H1 (cell line): Measurements from ENCODE around the gene SRRT. TPM values are rescaled to one million over a fixed set of nuclear protein-coding genes. Genes with fewer than 3 reads are reported as not detected.

Experiments used
- CTCF ChIA-PET: fragments of 300-600 bp; sonication (Branson Sonifier 250); formaldehyde crosslinking; loops from one replicate; lab custom pipeline; 2021; ENCODE audit not compliant: partially characterized antibody; lab: Charles Lee
- POLR2A ChIA-PET: fragments of 300-600 bp; sonication (Branson Sonifier 250); formaldehyde crosslinking; loops from one replicate; lab custom pipeline; 2021; ENCODE audit warnings: inconsistent platforms; ENCODE audit not compliant: partially characterized antibody; lab: Charles Lee
- DNase-seq, 2 experiments: peaks; one replicate each; pipeline versions ENCODE4 v3.0.0 to v3.0.0-alpha.2; 2010 to 2022; ENCODE audit warnings: low spot score in 2 of 2, low read depth in 1 of 2, mixed read lengths in 1 of 2
- FAIRE-seq: peaks from 2 replicates; lab custom pipeline; 2011; peaks lifted over from hg19 to GRCh38; lab: Jason Lieb, UNC
- H2AFZ ChIP-seq: 2 replicates; pipeline ENCODE4 v1.8.1; 2012; ENCODE audit warnings: low read length, inconsistent platforms
- H2AK5ac ChIP-seq: 2 replicates; pipeline ENCODE4 v1.6.1; 2013; ENCODE audit warnings: low read depth, low read length
- H2BK120ac ChIP-seq: replicated peaks from 2 replicates; pipeline ENCODE3; 2013; ENCODE audit warnings: low read depth, low read length, inconsistent platforms
- H2BK12ac ChIP-seq: 2 replicates; pipeline ENCODE4 v1.6.1; 2013; ENCODE audit warnings: low read depth, low read length
- H2BK15ac ChIP-seq: 2 replicates; pipeline ENCODE4 v1.6.1; 2013; ENCODE audit warnings: low read length
- H2BK20ac ChIP-seq: 2 replicates; pipeline ENCODE4 v1.6.1; 2013; ENCODE audit warnings: low read length
- H2BK5ac ChIP-seq: 2 replicates; pipeline ENCODE4 v1.6.1; 2013; ENCODE audit warnings: low read depth, low read length
- H3K14ac ChIP-seq: 2 replicates; pipeline ENCODE4 v1.6.1; 2013; ENCODE audit warnings: inconsistent platforms; ENCODE audit not compliant: insufficient read length
- H3K18ac ChIP-seq: 2 replicates; pipeline ENCODE4 v1.6.1; 2013; ENCODE audit warnings: low read length; ENCODE audit errors: extremely low read depth
- H3K23ac ChIP-seq: 2 replicates; pipeline ENCODE4 v1.6.1; 2013; ENCODE audit warnings: inconsistent platforms; ENCODE audit not compliant: insufficient read length
- H3K23me2 ChIP-seq: 2 replicates; pipeline ENCODE4 v1.6.1; 2013; ENCODE audit warnings: low read depth, low read length
- H3K27ac ChIP-seq: 2 replicates; pipeline ENCODE4 v1.6.1; 2011; ENCODE audit warnings: low read depth, low read length, inconsistent platforms
- H3K27me3 ChIP-seq, 4 experiments: replicated peaks in 1 of 4; 1 replicate in 1 of 4; 2 replicates in 3 of 4; pipeline versions ENCODE4 v1.6.1 to v1.8.1; 2011 to 2013; ENCODE audit warnings: low read length in 3 of 4, mild to moderate bottlenecking in 3 of 4, inconsistent platforms in 2 of 4, mixed read lengths in 2 of 4, moderate library complexity in 1 of 4; ENCODE audit not compliant: control insufficient read depth in 3 of 4, insufficient read depth in 3 of 4; ENCODE audit errors: extremely low read depth in 1 of 4
- H3K36me3 ChIP-seq, 4 experiments: 2 replicates each; pipeline versions ENCODE4 v1.6.1 to v1.8.1; 2011 to 2013; ENCODE audit warnings: mild to moderate bottlenecking in 4 of 4, low read length in 3 of 4, moderate library complexity in 2 of 4, control low read depth in 1 of 4, inconsistent platforms in 1 of 4; ENCODE audit not compliant: insufficient read depth in 4 of 4, control insufficient read depth in 2 of 4
- H3K4ac ChIP-seq: replicated peaks from 2 replicates; pipeline ENCODE3; 2013; ENCODE audit warnings: low read length, low read depth, mixed read lengths, inconsistent platforms; ENCODE audit not compliant: insufficient read length
- H3K4me1 ChIP-seq, 4 experiments: replicated peaks in 1 of 4; 1 replicate in 1 of 4; 2 replicates in 3 of 4; pipeline versions ENCODE4 v1.6.1 to v1.8.1; 2011 to 2013; ENCODE audit warnings: low read length in 3 of 4, inconsistent platforms in 2 of 4, mixed read lengths in 1 of 4; ENCODE audit not compliant: insufficient read depth in 4 of 4, control insufficient read depth in 3 of 4
- H3K4me2 ChIP-seq, 2 experiments: 2 replicates each; pipeline versions ENCODE4 v1.6.1 to v1.8.1; 2011 to 2013; ENCODE audit warnings: low read depth in 2 of 2, low read length in 2 of 2, control low read depth in 1 of 2, inconsistent platforms in 1 of 2, mild to moderate bottlenecking in 1 of 2; ENCODE audit not compliant: insufficient read depth in 1 of 2
- H3K4me3 ChIP-seq, 4 experiments: fragments of 200-600, 300-600 bp in 1 of 4; sonication (generic), shearing (Covaris generic), sonication (Bioruptor Twin) in 1 of 4; 2 replicates each; pipeline versions ENCODE4 v1.5.1 to v1.8.1; 2011 to 2016; ENCODE audit warnings: low read length in 4 of 4, low read depth in 3 of 4, control low read depth in 2 of 4, inconsistent platforms in 2 of 4, mild to moderate bottlenecking in 2 of 4, mixed read lengths in 1 of 4, moderate library complexity in 1 of 4; ENCODE audit not compliant: insufficient read depth in 2 of 4; ENCODE audit errors: extremely low read depth in 1 of 4
- H3K56ac ChIP-seq: replicated peaks from 2 replicates; pipeline ENCODE3; 2013; ENCODE audit warnings: low read depth, mild to moderate bottlenecking, mixed read lengths, low read length, inconsistent platforms; ENCODE audit not compliant: insufficient read length
- H3K79me1 ChIP-seq: 2 replicates; pipeline ENCODE4 v1.6.1; 2013; ENCODE audit warnings: low read depth, low read length, control low read depth
- H3K79me2 ChIP-seq, 2 experiments: 2 replicates each; pipeline versions ENCODE4 v1.6.1 to v1.8.1; 2012 to 2013; ENCODE audit warnings: low read length in 2 of 2, mild to moderate bottlenecking in 2 of 2, inconsistent platforms in 1 of 2; ENCODE audit not compliant: insufficient read depth in 2 of 2, control insufficient read depth in 1 of 2
- H3K9ac ChIP-seq, 4 experiments: replicated peaks in 1 of 4; 1 replicate in 1 of 4; 2 replicates in 3 of 4; pipeline versions ENCODE4 v1.6.1 to v1.8.1; 2011 to 2013; ENCODE audit warnings: low read depth in 3 of 4, low read length in 3 of 4, control low read depth in 2 of 4, mild to moderate bottlenecking in 2 of 4, moderate library complexity in 2 of 4, inconsistent platforms in 1 of 4; ENCODE audit errors: extremely low read depth in 1 of 4
- H3K9me3 ChIP-seq, 2 experiments: 2 replicates each; pipeline versions ENCODE4 v1.6.1 to v1.8.1; 2012 to 2013; ENCODE audit warnings: mild to moderate bottlenecking in 2 of 2, moderate library complexity in 2 of 2, control low read depth in 1 of 2, inconsistent platforms in 1 of 2, low read depth in 1 of 2, low read length in 1 of 2, mixed read lengths in 1 of 2; ENCODE audit not compliant: insufficient read depth in 2 of 2
- H4K20me1 ChIP-seq, 2 experiments: replicated peaks in 1 of 2; 2 replicates each; pipeline versions ENCODE3 to v1.8.1; 2011 to 2013; ENCODE audit warnings: inconsistent platforms in 2 of 2, low read length in 2 of 2, mild to moderate bottlenecking in 1 of 2; ENCODE audit not compliant: insufficient read depth in 2 of 2, control insufficient read depth in 1 of 2
- H4K5ac ChIP-seq: 2 replicates; pipeline ENCODE4 v1.6.1; 2013; ENCODE audit warnings: low read length, low read depth, mixed read lengths, inconsistent platforms; ENCODE audit not compliant: insufficient read length
- H4K8ac ChIP-seq: 2 replicates; pipeline ENCODE4 v1.8.0; 2013; ENCODE audit warnings: mild to moderate bottlenecking, moderate library complexity, low read length, inconsistent platforms; ENCODE audit not compliant: insufficient read depth; ENCODE audit errors: extremely low read depth
- H4K91ac ChIP-seq: replicated peaks from 2 replicates; pipeline ENCODE3; 2013; ENCODE audit warnings: low read length, mixed read lengths, inconsistent platforms; ENCODE audit not compliant: insufficient read length
- BACH1 ChIP-seq: IDR thresholded peaks from 2 replicates; pipeline ENCODE4 v1.6.1; 2012; ENCODE audit warnings: low read length, improper control_type of control experiment
- BRCA1 ChIP-seq: IDR thresholded peaks from 2 replicates; pipeline ENCODE4 v1.6.1; 2012; ENCODE audit warnings: low read depth, low read length, improper control_type of control experiment
- CEBPB ChIP-seq: IDR thresholded peaks from 2 replicates; pipeline ENCODE4 v1.6.1; 2012; ENCODE audit warnings: low read depth, low read length
- EP300 ChIP-seq, 2 experiments: IDR thresholded peaks; 1 replicate in 1 of 2; 2 replicates in 1 of 2; pipeline ENCODE4 v1.6.1; 2011 to 2012; ENCODE audit warnings: low read depth in 2 of 2, low read length in 2 of 2, mild to moderate bottlenecking in 2 of 2, borderline replicate concordance in 1 of 2, inconsistent platforms in 1 of 2, moderate library complexity in 1 of 2
- HDAC6 ChIP-seq: IDR thresholded peaks from one replicate; pipeline ENCODE4 v1.7.1; 2012; ENCODE audit warnings: low read depth, mild to moderate bottlenecking, inconsistent platforms, low read length, moderate library complexity
- JUND ChIP-seq: IDR thresholded peaks from 2 replicates; pipeline ENCODE4 v1.6.1; 2011; ENCODE audit warnings: mild to moderate bottlenecking, improper control_type of control experiment, low read length
- KDM5A ChIP-seq: fragments of 200-600 bp; IDR thresholded peaks from 2 replicates; pipeline ENCODE4 v1.7.1; 2012; ENCODE audit warnings: mild to moderate bottlenecking, low read length, inconsistent platforms, mixed read lengths
- MAX ChIP-seq: IDR thresholded peaks from 2 replicates; pipeline ENCODE4 v1.6.1; 2012; ENCODE audit warnings: inconsistent platforms
- SIRT6 ChIP-seq: IDR thresholded peaks from one replicate; pipeline ENCODE4 v1.7.1; 2012; ENCODE audit warnings: low read length, inconsistent platforms
- SIX5 ChIP-seq: IDR thresholded peaks from 2 replicates; pipeline ENCODE4 v1.6.1; 2011; ENCODE audit warnings: mild to moderate bottlenecking, low read depth, low read length
- SRF ChIP-seq: IDR thresholded peaks from 2 replicates; pipeline ENCODE4 v1.6.1; 2011; ENCODE audit warnings: mild to moderate bottlenecking, low read depth, low read length, moderate library complexity
- SUZ12 ChIP-seq: fragments of 200-600 bp; sonication (generic); IDR thresholded peaks from 2 replicates; pipeline ENCODE4 v1.6.1; 2012; ENCODE audit warnings: mild to moderate bottlenecking, inconsistent platforms, low read length, moderate library complexity, mixed read lengths
- ZNF274 ChIP-seq: IDR thresholded peaks from 2 replicates; pipeline ENCODE4 v1.7.0; 2012; ENCODE audit warnings: low read length, borderline replicate concordance; ENCODE audit errors: extremely low read depth
- WGBS, 2 experiments: shearing (Covaris generic) in 1 of 2; methylation state at CpG; one replicate each; pipeline versions ENCODE4 v1.1.6 to v1.1.7; 2013 to 2015; ENCODE audit warnings: low lambda C conversion rate in 2 of 2, mixed read lengths in 2 of 2, inconsistent platforms in 1 of 2, low coverage in 1 of 2, missing lambda C conversion rate in 1 of 2; ENCODE audit not compliant: insufficient replicate concordance in 2 of 2, insufficient coverage in 1 of 2, insufficient read length in 1 of 2; ENCODE audit errors: extremely low coverage in 1 of 2, missing lambda C conversion rate in 1 of 2; 5-methylcytosine and 5-hydroxymethylcytosine counted together
- polyA plus RNA-seq, 7 experiments: library from polyadenylated mRNA; depleted of rRNA in 3 of 7; stranded (reverse) in 5 of 7; unstranded in 2 of 7; fragments of >200 nt in 5 of 7; fragments of 200-250 nt in 2 of 7; gene quantifications; 1 replicate in 5 of 7; 2 replicates in 1 of 7; 4 replicates in 1 of 7; pipeline versions ENCODE4 v1.2.1 to v1.2.3, GENCODE V29; 2011 to 2013; ENCODE audit warnings: missing spikeins in 2 of 7, mixed read lengths in 2 of 7
- total RNA-seq: library from RNA; stranded (reverse); fragmentation: NEBNext Ultra II Directional; extraction: Animal tissue kit (Norgen Biotek cat#: 25700); gene quantifications from 2 replicates; pipeline ENCODE4 v1.2.1, GENCODE V29; 2021

SRRT gene
- total and polyA plus RNA-seq, 2 of the 8 experiments (the other 6 are each of a cell fraction or from before 2014, with no cell fraction given), result 66.7 to 237 TPM

- FAIRE-seq, result no peak
- no peak overlapping the region for H4K8ac ChIP-seq
- H2BK120ac ChIP-seq, result no peak overlapping the region
- no peak overlapping the region for H2BK12ac ChIP-seq
- no peak overlapping the region for H3K4ac ChIP-seq
- H3K9ac ChIP-seq, result no peak overlapping the region
- TF ChIP-seq MAX (no peak), JUND (no peak), SIRT6 (no peak), SRF (no peak), CEBPB (no peak), SUZ12 (no peak), ZNF274 (no peak), EP300 (IDR thresholded peaks at IDR 0.05; ENCODE audit: borderline replicate concordance in 1 of 2, low read depth in 2 of 2, low read length in 2 of 2) (no peak), BACH1 (no peak), KDM5A (no peak), HDAC6 (no peak), SIX5 (no peak), BRCA1 (no peak)
- no peaks in the 10 kb centered on the region for H3K27me3 ChIP-seq
- no peak overlapping the region for H3K23ac ChIP-seq
- H3K56ac ChIP-seq, result no peak overlapping the region
- H3K4me3 ChIP-seq, result no peak overlapping the region
- H4K20me1 ChIP-seq, result peaks cover 0 to 11% of the 10 kb centered on the region in 2 experiments
- no peak overlapping the region; a peak in 1 of 4 replicates for H3K4me2 ChIP-seq
- no peak overlapping the region for H3K14ac ChIP-seq
- POLR2A ChIA-PET, result interaction anchor here (0.5 to 1.9 kb wide), 9 partner anchors 9 to 55 kb away, joined by 3 to 8 read pairs (median 4); partner anchors contain the start of genes SRRT and TRIP6
- H2BK5ac ChIP-seq, result no peak overlapping the region
- no peak for DNase-seq
- H3K79me2 ChIP-seq, result peaks cover 0 to 21% of the 10 kb centered on the region in 2 experiments; a peak in 1 of 4 replicates
- H2AFZ ChIP-seq, result no peak overlapping the region
- no peak overlapping the region for H4K5ac ChIP-seq
- CTCF ChIA-PET, result interaction anchor here (0.8 to 13.9 kb wide), 8 partner anchors 20 to 152 kb away, joined by 3 to 215 read pairs (median 10); partner anchors contain the start of genes EPHB4, POP7 and SRRT
- no peaks in the 10 kb centered on the region for H3K9me3 ChIP-seq
- WGBS, 2 experiments, result 91% methylated on average over 14 of the region's 14 CpGs; no CpG with 5 or more reads in 1 of the 2 experiments
- H2BK20ac ChIP-seq, result no peak overlapping the region
- no peak overlapping the region for H2AK5ac ChIP-seq
- no peaks in the 10 kb centered on the region for H3K36me3 ChIP-seq
- peaks cover 12% of the 10 kb centered on the region; the same call in 1 of the 2 replicates for H3K79me1 ChIP-seq
- H3K18ac ChIP-seq, result no peak overlapping the region
- H3K23me2 ChIP-seq, result peaks cover 4% of the 10 kb centered on the region; the same call in 1 of the 2 replicates
- no peak overlapping the region for H4K91ac ChIP-seq
- H3K4me1 ChIP-seq, result peaks cover 0 to 6% (median 0%) of the 10 kb centered on the region in 4 experiments; a peak in 1 of 7 replicates
- H2BK15ac ChIP-seq, result no peak overlapping the region
- H3K27ac ChIP-seq, result no peak overlapping the region
Measured at GRCh38 chr7:100854146-100854895, 20.6 kb upstream of the SRRT start.
